ENCODE data around the gene MUC15.

MUC15 gene

DNA sequence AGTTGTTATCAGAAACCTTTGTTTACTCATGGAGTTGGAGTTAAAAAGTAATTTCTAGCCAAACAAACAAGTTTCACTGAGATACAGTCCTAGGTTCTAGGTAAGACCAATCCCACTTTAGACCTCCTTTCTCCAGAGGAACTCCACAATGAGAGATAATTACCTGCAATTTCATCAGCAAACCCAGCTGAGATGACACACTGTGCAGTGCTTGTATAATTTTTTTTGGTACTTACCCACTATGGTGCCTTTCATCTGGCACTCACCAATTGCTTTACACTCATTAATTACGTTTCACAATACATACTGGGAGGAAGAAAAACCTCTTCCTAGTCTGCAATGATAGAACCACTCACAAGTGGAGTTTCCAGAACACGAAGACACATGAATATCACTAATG is 1.8 kb upstream of the MUC15 start:
- DNase-seq, result no peak

- no peak for DNase-seq
These were observed 823 bp upstream of the MUC15 start for GRCh38 chr11:26572770-26573402.

DNA sequence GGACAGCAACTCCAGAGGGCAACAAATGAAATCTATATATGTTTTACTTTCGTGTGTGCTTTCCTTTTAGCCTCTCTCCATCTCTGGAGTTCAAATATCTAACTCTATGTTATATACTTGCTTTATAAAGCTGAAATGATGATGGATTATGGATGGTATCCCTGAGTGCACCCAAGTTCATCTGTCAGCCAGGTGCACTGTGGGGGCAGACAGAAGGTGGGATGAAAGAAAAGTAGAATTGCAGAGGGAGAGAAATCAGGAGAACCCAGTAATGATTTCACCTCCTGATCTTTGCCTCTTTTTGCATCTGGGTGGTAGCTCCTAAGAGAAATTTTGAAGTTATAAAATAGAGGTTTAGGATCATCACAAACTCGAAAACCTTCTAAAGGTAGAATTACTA is 2.4 kb downstream of the MUC15 start:
- DNase-seq, result no peak

- DNase-seq, result no peak
These were observed 13.9 kb downstream of the MUC15 start for GRCh38 chr11:26558190-26558589.

DNA sequence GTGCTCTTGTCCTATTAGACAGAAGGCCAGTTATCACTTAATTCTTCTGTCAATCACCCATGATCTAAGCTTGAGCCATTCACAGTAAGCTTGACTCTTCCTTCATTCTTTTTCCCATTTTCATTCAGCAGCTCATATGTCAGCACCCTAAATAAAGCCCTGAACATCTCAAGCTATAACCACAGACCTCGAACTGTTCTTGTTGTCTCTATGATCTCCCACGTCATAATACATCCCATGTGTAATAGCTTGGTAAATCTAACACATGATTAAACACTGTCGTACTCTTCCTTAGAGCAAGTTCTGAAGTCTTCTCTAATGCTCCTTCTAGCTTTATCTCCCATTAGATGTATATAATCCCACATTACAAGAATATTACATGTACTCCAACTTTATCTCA is 14.4 kb downstream of the MUC15 start:
- DNase-seq, result no peak

DNA sequence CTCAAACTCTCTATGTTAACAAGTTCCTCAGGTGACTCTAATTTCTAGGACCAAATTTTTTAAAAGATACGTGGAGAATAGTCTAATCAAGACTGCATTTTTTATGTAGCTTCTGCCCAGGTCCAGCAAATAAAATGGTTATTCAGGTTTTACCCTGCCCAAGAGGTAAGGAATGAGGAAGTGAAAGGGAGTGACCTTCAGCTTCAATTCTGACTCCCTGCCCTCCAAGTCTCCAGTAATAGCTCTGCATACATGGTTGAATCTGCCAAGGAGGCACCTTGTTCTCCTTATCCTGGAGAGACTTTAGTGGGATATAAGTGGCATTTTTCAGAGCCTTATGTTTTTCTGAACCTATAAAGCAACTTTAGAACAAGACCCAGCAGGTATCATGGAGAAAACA is 15.5 kb downstream of the MUC15 start:
- DNase-seq, result no peak

DNA sequence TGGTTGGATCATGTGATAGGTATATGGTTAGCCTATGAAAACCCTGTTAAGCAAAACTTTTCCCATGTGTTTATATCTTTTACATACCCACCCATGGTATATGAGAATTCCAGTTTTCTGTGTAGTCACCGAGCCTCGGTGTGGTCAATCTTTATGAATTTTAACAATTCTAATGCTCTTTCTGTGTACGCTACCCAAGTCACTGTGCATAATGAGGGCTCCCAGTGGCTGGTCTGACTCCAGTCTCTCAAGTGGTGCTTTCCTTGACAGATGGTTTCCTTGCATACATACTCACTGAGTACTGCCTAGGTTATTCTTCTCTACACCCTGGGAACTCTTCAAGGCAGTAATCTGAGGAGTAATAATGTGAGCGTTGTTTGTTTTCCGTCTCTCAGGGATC is 17.6 kb downstream of the MUC15 start:
- DNase-seq, result no peak

DNA sequence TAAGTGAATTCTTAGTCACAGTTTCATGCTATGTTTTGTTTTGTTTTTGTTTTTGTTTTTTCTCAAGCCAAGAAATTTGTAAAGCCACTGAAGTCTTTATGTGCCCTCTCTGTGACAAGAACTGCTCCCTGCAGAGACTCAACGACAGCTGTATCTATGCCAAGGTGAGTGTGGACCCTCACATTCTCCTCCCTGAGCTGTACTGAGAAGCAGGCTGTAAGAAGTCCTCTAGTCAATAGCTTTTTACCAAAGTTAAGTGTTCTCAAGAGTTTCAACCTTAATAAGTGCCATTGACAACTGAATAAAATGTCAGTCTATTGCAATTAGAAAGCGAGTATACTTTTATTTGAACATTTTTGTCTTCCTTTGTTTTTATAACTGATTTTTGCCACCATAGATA is 18.9 kb downstream of the MUC15 start:
- DNase-seq, result no peak

DNA sequence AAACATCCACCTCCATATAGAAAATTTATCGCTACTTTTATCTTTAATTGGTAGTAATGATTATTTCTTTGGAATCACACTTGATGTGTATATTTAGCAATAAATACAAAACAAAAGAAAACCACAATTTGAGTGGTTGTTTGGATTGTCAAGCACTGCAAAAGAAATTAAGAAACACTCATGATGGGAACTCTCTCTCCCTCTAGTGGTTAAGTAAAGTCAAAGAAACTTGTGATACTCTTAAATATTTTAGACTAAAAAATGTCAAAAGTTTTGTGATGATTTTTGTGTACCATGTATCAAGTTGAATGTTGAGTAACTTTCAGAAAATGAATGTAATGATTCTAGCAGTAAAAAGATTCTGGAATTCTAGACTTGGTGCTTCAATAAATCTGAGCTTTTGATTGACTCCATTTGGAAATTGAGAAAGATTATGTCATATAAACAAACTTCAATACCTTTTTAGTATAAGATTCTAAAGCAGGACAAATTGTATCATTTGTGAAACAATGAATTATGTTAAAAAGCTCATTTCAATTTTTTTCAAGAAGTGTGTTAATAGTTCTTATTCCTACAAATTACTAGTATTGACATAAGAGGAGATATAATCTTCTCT is 20.8 kb downstream of the MUC15 start:
- no peak for DNase-seq

DNA sequence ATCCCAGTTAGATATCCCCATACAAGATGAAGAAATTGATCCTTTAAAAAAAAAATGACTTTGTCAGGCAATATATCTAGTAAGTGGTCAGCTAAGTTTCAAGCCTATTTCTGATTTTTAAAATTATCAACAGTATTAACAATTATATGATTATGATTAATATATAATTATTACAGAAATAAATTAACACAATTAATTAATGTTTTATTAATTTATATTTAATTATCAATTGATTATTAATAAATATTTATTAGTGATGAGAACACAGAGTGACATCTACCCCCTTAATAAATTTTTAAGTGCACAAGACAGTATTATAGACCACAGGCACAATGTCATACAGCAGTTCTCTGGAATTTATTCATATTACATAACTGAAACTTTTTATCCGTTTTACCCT is 22.0 kb downstream of the MUC15 start:
- no peak for DNase-seq

DNA sequence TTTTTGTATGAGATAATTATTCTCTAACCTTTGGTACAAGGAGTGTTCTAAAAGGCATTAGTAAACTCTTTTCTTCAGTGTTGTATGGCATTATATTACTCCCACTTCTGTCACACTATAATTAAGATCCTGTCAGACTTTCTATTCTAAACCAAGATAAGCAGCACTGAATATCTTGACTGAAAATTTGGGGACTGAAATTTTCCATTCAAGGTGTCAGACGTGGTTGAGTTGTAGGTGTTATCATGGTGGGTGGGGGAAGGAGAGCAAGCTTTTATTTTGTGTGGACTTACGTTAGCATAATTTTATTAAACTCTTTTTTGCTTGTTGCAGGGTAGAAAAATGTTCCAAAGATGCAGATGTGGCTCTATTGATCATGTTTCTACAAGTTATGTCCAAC is 22.9 kb downstream of the MUC15 start:
- DNase-seq, result no peak

GRCh38 chr11:26541870-26542269 is 30.2 kb downstream of the MUC15 start:
- DNase-seq, result no peak

- no peak for DNase-seq
These were observed 32.5 kb downstream of the MUC15 start for GRCh38 chr11:26539517-26539916.

DNA sequence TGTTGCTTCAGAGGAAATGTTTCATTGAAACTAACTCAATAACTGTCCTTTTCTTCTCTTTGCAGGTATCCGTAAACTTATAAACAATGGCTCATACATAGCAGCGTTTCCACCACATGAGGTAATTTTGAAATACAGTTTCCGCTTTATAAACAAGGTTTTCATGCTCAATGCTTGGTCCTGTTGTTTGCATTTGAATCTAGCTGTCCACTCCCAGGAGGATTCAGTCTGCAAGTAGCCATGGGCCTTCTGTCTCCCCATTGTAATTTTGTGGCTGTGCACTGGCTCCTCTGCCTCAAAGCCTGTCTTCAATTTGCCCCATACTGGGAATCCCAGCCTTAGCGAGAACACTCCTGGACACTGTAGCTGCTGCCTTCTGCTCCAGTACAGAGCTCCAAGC is 34.7 kb downstream of the MUC15 start:
- no peak for DNase-seq

DNA sequence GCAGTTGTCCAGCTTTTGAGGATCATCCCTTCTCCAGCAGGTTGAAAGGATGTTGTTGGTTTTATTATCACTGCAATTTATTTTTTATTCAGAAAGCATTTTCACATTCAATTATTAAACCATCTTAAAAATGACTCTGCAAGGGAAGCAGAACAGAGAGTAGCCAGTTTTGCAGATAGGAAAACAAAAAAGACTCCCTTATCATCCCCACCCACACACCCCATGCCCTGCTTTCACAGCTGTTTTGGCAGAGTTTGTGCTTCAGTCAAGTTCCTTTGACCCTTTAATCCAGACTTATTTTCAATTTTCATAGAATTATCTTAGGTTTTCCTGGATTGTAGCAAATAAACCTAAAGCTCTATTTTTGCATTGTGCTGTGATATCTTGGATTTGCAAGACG is 44.4 kb downstream of the MUC15 start:
- DNase-seq, result no peak

GRCh38 chr11:26522912-26523610 is 49.0 kb downstream of the MUC15 start:
- DNase-seq, result no peak

- no peak for DNase-seq
These were observed 52.6 kb downstream of the MUC15 start for GRCh38 chr11:26519469-26519868.

DNA sequence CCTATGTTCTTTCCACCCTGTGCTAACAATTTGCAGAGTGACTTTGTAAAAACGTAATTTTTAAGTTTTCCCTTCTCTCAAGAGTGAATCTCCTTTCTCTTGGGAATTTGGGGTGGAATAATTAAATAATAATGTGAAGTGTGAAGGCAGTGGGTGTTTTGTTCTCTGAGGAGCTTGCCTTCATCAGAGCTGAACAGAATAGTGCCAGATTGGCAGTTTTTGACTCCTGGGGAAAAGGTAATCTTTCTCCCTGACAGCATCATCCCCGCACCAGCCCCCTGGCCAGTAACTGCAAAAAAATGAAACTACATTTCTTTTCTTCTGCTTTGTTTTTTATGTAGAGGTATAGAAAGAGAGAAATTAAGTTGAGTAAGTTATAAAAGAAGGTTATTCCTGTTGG is 59.9 kb downstream of the MUC15 start:
- no peak for DNase-seq

- DNase-seq, result no peak
These were observed 61.3 kb downstream of the MUC15 start for GRCh38 chr11:26510756-26511155.

DNA sequence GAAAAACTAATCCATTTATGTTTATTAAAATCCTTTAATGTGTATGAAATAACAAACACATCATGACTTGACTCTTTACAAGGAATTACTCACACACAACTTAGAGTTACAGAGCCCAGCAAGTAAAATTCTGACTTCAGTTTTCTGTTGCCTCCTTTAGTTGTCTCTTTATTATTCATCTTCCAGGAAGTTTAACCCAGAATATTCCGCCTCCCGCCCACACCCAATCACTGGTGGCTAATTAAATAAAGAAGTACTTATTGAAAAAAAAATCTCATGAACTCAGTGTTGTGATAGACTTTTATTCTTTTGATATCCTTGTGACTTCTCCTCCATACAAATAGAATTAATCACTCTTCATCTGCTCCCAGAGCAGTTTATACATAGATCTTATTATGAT is 61.9 kb downstream of the MUC15 start:
- DNase-seq, result no peak

Measured in stimulated activated CD4-positive, alpha-beta T cell treated with anti-CD3 and anti-CD28 coated beads, Interleukin-15, amount 100 ng/mL, for 24 hours (primary cell).